Measurements from ENCODE around the gene IFNA21.
"Not testable (repeated sequence)": the region's sequence is repeated elsewhere in the genome, so short reads cannot be mapped to it uniquely, and the experiment has no call there.

The IFNA21 gene

DNA sequence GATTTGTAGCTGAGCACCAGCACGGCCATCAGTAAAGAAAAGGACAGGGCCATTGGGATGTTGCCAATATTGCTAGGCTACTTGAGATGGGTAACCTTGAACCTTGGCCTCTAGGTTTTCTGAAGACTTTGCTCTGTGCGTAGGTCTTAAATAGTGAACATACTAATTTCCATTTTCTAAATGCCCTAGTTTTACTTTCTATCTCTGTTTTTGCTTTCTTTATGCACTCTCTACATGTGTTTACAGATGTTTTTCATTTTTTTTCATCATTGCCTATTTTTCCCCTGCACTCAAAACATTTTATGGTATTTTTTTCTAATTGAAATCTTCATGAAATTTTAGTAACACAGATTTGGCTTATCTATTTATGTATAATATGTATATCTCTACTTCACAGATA lies at the start of gene IFNA21:
IFNA21 (minus strand) TSS at position 101 of the 400 bp plus-strand sequence; CDS start at position 53, 48 bp downstream.
- not testable (repeated sequence) for FAIRE-seq

DNA sequence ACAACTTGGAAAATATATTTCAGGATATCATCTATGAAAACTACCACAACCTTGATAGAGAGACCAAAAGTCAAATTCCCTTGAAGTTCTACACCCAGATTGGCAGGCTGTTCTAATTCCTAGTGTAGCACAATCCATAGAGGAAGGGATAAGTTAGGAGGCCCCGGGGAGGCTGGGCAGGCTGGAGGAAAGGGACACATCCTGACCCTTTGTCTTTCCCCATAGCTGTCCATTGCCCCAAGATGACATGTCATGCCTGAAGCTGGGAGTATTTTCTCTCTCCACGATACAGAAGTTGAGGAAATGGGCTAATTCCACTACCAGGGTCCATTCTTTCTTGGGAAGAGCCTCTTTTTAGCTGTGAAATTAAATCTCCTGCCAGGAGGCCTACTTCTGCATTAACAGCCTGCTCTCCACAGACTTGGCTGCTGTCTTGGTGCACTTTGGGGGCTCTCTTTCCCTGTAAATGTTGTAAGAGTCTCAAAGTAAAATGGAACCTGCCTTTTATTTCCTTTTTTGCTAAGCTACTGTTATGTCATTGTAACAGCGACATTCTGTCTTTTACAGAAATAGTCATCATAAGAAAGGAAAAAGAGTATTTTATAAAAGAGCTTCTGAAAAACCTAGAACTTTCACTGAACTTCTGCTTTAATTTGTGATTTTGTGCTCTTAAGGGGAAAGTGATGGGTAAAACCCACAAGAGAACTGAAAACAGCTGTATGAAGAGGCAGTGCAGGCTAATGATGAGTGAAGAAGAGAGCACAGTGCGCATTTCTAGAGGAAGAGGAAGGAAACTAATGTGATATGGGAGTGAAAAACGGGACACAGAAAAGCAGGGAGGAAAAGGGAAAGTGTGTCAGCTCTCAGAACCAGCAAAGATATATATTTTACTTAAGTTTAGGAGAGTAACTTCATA lies 47.2 kb upstream of the IFNA21 start:
- not testable (repeated sequence) for FAIRE-seq

DNA sequence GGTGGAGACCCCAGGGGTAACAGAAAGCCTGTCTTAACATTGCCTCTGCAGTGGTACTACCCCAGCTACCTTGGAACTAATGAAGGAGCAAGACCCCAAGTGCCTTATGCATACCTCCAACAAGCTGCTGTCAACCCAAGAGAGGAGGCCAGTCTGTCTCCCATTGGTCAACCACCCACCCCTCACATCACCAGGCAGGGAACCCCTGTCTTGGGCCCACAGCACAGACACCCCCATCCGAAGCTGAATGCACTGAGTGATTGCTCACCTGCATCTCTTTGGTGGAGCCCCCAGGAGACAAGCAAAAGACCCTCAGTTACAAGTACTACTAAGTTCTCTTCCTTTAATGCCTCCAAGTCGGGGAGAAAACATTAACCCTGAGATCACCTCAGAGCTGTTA lies 45.7 kb upstream of the IFNA21 start:
- not testable (repeated sequence) for FAIRE-seq

DNA sequence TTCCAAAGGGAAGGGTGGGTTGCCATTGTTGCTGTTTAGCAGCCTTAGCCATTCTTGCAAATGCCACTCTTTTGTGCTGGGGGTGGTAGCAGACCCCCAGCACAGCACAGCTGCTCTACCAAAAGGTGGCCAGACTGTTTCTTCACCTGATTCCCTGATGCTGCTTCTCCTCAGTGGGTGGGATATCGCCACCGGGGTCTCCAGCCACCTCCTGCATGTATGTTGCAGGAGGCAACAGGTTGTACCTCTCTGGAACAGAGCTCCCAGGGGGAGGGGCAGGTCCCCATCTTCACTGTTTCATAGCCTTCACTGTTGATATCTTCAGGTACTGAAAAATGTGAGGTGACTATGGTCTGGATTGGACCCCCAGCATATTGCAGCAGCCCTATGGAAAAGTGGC lies 44.3 kb upstream of the IFNA21 start:
- FAIRE-seq = not testable (repeated sequence)

DNA sequence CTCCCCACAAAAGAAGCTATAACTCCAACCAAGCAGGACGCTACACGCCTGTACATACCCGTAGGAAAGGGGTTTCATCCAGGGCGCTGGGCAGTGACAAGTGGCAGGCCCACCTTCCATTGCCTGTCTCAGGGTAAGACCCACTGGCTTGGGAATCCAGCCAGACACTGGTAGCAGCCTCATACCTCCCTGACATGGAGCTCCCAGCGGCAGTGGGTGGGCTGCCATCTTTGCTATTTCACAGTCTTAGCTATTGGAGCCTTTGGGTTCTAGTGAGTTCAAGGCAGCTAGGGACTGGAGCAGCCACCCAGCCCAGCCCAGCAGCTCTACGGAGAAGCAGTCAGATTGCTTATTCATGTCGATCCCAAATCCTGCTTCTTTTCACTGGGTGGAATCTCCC lies 43.9 kb upstream of the IFNA21 start:
- no peak for FAIRE-seq

DNA sequence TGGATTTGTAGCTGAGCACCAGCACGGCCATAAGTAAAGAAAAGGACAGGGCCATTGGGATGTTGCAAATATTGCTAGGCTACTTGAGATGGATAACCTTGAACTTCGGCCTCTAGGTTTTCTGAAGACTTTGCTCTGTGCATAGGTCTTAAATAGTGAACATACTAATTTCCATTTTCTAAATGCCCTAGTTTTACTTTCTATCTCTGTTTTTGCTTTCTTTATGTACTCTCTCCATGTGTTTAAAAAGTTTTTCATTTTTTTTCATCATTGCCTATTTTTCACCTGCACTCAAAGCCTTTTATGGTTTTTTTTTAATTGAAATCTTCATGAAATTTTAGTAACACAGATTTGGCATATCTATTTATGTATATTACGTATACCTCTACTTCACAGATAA lies 40.6 kb upstream of the IFNA21 start, which contains the start of gene IFNA10:
IFNA10 (minus strand) TSS at position 101 of the 400 bp plus-strand sequence; CDS start at position 55, 46 bp downstream.
- FAIRE-seq = not testable (repeated sequence)

DNA sequence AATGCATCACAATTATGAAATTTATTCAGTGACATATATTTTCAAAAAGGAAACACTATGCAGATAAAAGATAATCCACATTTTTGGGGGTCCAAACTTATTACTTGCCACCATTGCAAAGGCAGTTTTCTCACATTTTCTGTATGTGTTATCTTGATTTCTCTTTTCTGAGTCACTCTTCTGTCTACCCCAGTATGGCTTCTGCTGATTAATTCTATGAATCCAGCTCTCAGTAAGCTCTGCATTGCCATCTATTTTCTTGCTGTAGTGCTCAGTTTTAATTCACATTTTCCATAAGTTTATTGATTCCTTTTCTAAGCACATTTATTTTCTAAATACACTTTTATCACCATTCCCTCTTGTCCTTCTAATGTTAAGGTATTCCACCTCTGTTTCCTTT lies 38.7 kb upstream of the IFNA21 start:
- no peak for FAIRE-seq

DNA sequence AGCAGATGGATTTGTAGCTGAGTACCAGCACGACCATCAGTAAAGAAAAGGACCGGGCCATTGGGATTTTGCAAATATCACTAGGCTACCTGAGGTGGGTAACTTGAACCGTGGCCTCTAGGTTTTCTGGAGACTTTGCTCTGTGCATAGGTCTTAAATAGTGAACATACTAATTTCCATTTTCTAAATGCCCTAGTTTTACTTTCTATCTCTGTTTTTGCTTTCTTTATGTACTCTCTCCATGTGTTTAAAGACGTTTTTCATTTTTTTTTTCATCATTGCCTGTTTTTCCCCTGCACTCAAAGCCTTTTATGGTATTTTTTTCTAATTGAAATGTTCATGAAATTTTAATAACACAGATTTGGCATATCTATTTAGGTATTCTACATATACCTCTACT lies 35.6 kb upstream of the IFNA21 start, which contains the start of gene IFNA7:
IFNA7 (minus strand) TSS at position 101 of the 400 bp plus-strand sequence; CDS start at position 61, 40 bp downstream.
- FAIRE-seq = not testable (repeated sequence)

DNA sequence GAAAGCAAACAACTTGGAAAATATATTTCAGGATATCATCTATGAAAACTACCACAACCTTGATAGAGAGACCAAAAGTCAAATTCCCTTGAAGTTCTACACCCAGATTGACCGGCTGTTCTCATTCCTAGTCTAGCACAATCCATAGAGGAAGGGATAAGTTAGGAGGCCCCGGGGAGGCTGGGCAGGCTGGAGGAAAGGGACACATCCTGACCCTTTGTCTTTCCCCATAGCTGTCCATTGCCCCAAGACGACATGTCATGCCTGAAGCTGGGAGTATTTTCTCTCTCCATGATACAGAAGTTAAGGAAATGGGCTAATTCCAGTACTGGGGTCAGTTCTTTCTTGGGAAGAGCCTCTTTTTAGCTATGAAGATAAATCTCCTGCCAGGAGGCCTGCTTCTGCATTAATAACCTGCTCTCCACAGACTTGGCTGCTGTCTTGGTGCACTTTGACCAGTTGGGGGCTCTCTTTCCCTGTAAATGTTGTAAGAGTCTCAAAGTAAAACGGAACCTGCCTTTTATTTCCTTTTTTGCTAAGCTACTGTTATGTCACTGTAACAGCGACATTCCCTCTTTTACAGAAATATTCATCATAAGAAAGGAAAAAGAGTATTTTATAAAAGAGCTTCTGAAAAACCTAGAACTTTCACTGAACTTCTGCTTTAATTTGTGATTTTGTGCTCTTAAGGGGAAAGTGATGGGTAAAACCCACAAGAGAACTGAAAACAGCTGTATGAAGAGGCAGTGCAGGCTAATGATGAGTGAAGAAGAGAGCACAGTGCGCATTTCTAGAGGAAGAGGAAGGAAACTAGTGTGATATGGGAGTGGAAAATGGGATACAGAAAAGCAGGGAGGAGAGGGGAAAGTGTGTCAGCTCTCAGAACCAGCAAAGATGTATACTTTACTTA lies 28.7 kb upstream of the IFNA21 start:
- not testable (repeated sequence) for FAIRE-seq

DNA sequence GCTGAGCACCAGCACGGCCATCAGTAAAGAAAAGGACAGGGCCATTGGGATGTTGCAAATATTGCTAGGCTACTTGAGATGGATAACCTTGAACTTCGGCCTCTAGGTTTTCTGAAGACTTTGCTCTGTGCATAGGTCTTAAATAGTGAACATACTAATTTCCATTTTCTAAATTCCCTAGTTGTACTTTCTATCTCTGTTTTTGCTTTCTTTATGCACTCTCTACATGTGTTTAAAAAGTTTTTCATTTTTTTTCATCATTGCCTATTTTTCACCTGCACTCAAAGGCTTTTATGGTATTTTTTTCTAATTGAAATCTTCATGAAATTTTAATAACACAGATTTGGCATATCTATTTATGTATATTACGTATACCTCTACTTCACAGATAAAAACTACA lies 21.0 kb upstream of the IFNA21 start, which contains the start of gene IFNA4:
IFNA4 (minus strand) TSS at position 101 of the 400 bp plus-strand sequence; CDS start at position 45, 56 bp downstream.
- peak; percentile 89 for FAIRE-seq

DNA sequence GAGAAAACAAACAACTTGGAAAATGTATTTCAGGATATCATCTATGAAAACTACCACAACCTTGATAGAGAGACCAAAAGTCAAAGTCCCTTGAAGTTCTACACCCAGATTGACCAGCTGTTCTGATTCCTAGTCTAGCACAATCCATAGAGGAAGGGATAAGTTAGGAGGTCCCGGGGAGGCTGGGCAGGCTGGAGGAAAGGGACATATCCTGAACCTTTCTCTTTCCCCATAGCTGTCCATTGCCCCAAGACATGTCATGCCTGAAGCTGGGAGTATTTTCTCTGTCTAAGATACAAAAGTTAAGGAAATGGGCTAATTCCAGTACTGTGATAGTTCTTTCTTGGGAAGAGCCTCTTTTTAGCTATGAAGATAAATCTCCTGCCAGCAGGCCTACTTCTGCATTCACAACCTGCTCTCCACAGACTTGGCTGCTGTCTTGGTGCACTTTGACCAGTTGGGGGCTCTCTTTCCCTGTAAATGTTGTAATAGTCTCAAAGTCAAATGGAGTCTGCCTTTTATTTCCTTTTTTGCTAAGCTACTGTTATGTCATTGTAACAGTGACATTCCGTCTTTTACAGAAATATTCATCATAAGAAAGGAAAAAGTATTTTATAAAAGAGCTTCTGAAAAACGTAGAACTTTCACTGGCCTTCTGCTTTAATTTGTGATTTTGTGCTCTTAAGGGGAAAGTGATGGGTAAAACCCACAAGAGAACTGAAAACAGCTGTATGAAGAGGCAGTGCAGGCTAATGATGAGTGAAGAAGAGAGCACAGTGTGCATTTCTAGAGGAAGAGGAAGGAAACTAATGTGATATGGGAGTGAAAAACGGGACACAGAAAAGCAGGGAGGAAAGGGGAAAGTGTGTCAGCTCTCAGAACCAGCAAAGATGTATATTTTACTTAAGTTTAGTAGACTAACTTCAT lies 16.6 kb upstream of the IFNA21 start:
- not testable (repeated sequence) for FAIRE-seq

DNA sequence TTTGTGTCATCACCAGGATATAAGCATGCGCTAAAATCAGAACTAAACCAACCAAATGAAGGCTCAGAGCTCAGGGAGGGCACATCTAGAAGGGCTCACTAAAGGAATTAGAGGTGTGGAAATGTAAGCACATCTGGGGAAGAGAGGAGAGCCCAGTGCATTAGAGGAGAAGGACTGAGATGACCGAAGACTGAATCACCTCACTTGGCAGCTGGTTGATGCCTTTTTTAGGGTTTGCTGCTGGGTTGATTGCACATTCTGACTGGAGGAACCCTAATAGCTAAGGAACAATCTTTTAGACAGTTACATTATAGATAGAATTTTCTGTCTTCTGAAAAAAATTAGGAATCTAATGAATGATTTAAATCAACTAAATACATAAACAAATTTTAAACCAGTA lies 8.2 kb upstream of the IFNA21 start:
- no peak for FAIRE-seq

DNA sequence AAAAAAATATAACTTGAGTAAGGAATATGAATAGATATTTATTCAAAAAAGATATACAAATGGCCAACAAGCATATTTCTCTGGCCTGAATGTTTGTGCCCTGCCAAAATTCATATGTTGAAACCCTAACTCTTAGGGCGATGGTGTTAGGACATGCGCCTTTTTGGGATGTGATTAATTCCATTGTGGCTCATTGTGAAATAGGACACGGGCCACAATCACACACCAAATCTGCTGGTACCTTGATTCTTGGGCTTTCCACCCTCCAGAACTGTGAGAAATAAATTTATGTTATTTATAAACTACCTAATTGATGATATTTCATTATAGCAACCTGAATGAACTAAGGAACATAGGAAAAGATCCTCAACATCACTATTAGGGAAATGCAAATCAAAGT lies 5.7 kb upstream of the IFNA21 start:
- FAIRE-seq = no peak

DNA sequence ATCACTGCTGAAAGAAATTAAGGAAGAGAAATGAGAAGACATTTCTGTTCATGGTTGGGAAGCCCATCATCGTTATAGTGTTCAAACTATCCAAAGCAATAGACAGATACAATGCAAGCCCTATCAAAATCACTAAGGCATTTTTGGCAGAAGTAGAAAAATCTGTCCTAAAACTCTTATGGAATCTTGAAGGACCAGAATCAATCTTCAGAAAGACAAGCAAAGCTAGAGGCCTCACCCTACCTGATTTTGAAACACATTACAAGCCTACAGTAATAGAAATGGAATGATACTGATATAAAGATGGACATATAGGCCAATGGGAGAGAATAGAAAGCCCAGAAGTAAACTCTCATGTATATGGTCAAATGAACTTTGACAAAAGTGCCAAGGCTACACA lies 4.9 kb upstream of the IFNA21 start:
- no peak for FAIRE-seq

DNA sequence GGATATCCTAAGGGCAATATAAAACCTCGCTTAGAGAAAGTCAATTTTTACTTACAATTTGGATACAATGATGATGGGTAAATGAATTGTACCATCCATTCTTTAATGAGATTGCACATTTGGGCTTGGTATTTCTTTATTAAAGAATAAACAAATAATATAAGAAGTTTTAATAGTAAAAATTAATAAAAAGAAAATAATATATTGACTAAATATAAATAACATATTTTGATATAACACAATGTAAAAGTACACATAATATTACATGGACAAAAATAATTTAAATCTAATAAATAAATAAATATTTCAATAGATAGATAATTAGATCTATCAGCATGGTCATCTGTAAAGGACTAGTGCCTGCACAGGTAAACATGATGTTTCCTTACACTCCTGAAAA lies 944 bp downstream of the IFNA21 start:
- FAIRE-seq = peak; percentile 77

DNA sequence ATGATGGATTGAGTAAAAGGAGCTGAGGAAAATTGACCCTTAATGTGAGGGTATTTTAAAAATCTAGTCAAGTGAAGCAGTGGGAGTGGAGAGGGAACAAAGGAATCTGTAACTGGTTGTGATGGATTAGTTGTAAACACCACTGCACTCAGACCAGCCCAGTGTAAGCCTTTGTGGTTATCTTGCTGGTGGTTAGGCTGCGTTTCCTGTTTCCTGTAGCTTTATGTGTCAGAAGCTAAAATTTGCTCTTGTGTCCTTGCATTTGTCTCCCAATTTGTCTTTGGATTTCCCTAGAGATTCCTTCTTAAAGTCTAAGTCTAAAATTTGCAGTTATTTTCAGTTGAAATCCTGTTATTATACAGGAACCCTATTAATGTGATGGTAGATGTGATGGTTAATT lies 6.3 kb downstream of the IFNA21 start:
- FAIRE-seq = no peak

DNA sequence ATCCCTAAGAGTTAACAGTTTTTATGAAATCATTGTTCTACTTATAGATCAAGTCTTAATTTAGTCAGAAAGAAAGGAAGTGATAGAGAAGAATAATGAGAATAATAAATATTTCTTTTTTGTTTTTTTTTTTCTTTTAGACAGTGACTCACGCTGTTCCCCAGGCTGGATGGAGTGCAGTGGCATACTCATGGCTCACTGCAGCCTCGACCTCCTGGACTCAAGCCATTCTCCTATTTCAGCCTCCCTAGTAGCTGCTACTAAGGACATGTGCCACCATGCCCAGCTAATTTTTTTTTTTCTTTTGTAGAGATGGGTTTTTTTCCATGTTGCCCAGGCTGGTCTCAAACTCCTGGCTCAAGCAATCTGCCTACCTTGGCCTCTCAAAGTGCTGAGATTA lies 11.0 kb downstream of the IFNA21 start:
- no peak for FAIRE-seq

DNA sequence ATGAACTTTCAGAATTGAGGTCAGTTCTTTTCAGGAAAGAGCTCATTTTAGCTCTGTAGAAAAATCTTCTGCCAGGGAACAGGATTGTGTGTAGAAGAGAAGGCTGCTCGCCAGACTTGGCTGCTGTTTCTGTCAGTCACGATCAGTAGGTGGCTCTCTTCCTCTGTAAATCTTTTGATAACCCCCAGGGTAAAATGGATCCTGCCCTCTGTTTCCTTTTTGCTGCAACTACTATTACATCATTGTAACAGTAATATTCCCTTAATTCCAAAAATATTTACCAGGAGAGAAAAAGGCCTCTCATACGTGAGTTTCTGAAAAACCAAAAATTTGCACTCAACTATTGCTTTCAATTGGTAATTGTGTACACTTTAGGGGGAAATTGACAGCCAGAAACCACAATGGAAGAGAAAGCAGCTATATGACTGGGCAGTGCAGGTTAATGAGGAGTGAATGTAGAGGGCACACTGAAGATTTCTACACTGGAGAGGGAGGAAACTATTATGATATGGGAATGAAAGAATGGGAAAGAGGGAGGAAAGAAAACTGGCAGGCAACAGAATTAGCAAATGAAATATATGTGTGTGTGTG lies 12.3 kb downstream of the IFNA21 start:
- FAIRE-seq = no peak

DNA sequence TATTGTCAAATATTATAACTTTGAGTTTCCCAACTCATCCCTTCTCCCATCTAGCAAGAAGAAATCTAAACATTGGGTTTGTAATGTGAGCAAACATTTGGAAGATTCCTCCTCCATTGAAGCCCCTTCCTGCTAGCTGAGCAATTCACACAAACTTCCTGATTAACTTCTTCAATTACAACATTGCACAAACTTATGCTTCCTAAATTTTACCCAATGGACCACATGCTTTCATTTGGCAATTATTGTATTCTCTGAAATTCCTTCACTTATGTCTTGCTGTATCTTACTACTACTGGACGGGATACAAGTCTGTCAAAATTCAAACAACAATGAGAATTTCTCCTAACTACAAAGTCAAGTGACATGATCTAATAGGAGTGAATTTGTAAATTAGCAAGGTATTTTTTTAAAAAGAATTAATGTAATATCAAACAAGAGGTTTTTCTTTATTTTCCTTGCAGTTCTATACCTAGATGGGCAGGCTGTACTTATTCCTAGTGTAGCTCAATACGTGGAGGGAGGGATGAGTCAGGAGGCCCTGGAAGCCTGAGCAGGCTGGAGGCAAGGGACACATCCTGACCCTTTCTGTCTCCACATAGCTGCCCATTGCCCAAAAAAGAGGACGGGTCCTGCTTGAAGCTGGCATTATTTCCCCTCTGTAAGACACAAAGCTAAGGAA lies 13.0 kb downstream of the IFNA21 start:
- no peak for FAIRE-seq

DNA sequence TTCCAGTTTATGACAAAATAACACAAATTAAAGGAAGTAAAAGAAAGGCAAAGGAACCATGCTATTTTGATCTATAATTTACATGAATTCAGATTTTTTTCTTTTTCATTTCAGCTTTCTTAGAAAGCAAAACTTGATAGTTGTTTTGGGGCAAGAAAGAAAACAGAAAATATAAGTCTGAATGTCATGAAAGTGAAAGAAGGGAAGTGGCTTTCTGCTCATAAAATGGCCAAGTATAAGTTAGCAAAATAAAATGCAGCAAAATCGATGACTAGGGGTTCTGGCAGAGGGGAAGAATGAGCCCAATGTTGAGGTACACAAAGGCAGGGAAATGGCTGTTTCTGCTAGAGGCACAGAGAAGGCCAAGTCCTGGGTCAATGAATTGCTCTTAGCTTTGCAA lies 21.9 kb downstream of the IFNA21 start:
- no peak for FAIRE-seq

DNA sequence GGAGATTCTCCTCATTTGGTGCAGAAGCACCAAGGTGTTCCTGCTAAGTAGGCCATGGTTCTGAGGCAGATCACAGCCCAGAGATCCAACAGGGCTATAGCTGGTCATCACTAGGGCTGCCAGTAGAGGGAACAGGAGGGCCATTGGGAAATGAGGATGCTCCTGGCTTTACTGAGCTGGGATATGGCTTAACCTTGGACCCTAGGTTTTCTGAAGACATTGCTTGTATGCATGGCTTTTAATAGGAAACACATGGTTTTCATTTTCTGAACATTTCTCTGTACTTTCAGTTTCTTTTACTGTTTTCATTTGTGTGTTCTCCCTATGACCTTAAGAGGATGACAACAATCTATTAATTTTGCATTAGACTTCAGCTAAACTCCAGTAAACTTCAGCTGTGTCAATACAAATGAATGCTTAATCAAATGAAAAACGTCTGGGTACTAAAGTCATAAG lies 25.0 kb downstream of the IFNA21 start, which contains the start of gene IFNW1:
IFNW1 (minus strand) TSS at position 406 of the 456 bp plus-strand sequence; CDS start at position 144, 262 bp downstream.
- no peak for FAIRE-seq
